ENCODE results near the gene APPL2. TPM values are rescaled to one million over a fixed set of nuclear protein-coding genes. Genes with fewer than 3 reads are reported as not detected.

The APPL2 gene
- total and polyA plus RNA-seq, 2 of the 13 experiments (the other 11 are each of a cell fraction or from before 2014, with no cell fraction given): 9.9 to 11.1 TPM

DNA sequence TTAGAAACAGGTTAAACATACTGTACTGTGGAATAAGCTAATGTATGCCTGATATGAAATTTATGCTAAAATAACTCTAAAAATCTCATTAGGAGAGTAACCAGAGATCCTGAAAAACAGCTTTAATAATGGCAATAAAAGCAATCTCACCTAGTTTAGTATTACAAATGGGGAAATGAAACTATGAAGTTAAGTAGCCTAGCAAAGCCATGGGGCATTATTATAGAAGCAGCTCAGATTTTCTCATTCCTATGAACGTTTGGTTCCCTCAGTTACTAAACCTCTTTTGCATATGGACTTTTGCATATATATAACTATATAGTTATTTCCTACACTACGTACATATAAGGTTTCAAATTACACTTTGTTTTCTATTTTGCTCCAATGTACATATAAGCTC lies 25.0 kb upstream of the APPL2 start:
- Histone ChIP-seq H3K4me2 (ENCODE audit: low read depth, low read length) (no peak overlapping the region), H3K79me2 (ENCODE audit: insufficient read depth, low read length) (no peaks in the 10 kb centered on the region), H3K36me3 (replicated peaks in 1 of 2; ENCODE audit: control insufficient read depth in 1 of 2, insufficient read depth in 2 of 2, low read length in 2 of 2) (no peaks in the 10 kb centered on the region), H3K4me1 (ENCODE audit: insufficient read depth, low read length) (no peaks in the 10 kb centered on the region), H3K9me3 (ENCODE audit: low read length) (no peaks in the 10 kb centered on the region), H3K27ac (ENCODE audit: extremely low read length, insufficient read depth, low read length) (no peak overlapping the region), H3K4me3 (replicated peaks in 1 of 3; ENCODE audit: insufficient read depth in 1 of 3, low read depth in 2 of 3, low read length in 3 of 3) (no peak overlapping the region), H2AFZ (ENCODE audit: low read length) (no peak overlapping the region), H3K27me3 (ENCODE audit: control insufficient read depth in 1 of 2, insufficient read depth in 2 of 2, low read length in 2 of 2) (no peaks in the 10 kb centered on the region; a peak in 2 of 5 replicates), H3K9ac (ENCODE audit: insufficient read depth, low read depth, low read length) (no peak overlapping the region), H4K20me1 (ENCODE audit: insufficient read depth, low read length) (no peaks in the 10 kb centered on the region)
- TF ChIP-seq, protein P1, sequence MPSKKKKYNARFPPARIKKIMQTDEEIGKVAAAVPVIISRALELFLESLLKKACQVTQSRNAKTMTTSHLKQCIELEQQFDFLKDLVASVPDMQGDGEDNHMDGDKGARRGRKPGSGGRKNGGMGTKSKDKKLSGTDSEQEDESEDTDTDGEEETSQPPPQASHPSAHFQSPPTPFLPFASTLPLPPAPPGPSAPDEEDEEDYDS (CRISPR knock-in tag; IDR thresholded peaks at IDR 0.05): no peak
- TF ChIP-seq HDAC1 (CRISPR knock-in tag; IDR thresholded peaks at IDR 0.05) (no peak), HNF4A (CRISPR knock-in tag; IDR thresholded peaks at IDR 0.05) (no peak), GPN1 (CRISPR knock-in tag; IDR thresholded peaks at IDR 0.05; ENCODE audit: borderline replicate concordance) (no peak), ZNF720 (CRISPR knock-in tag; IDR thresholded peaks at IDR 0.05) (no peak), NFATC3 (CRISPR knock-in tag; IDR thresholded peaks at IDR 0.05) (no peak)
- TF ChIP-seq, protein P2, sequence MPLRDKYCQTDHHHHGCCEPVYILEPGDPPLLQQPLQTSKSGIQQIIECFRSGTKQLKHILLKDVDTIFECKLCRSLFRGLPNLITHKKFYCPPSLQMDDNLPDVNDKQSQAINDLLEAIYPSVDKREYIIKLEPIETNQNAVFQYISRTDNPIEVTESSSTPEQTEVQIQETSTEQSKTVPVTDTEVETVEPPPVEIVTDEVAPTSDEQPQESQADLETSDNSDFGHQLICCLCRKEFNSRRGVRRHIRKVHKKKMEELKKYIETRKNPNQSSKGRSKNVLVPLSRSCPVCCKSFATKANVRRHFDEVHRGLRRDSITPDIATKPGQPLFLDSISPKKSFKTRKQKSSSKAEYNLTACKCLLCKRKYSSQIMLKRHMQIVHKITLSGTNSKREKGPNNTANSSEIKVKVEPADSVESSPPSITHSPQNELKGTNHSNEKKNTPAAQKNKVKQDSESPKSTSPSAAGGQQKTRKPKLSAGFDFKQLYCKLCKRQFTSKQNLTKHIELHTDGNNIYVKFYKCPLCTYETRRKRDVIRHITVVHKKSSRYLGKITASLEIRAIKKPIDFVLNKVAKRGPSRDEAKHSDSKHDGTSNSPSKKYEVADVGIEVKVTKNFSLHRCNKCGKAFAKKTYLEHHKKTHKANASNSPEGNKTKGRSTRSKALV (CRISPR knock-in tag; IDR thresholded peaks at IDR 0.05): no peak
- TF ChIP-seq, protein P3, sequence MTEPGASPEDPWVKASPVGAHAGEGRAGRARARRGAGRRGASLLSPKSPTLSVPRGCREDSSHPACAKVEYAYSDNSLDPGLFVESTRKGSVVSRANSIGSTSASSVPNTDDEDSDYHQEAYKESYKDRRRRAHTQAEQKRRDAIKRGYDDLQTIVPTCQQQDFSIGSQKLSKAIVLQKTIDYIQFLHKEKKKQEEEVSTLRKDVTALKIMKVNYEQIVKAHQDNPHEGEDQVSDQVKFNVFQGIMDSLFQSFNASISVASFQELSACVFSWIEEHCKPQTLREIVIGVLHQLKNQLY (CRISPR knock-in tag; IDR thresholded peaks at IDR 0.05): no peak
- no TSS peak for BruUV-seq (replicated peaks)
- DNase-seq (ENCODE audit: low spot score): no peak
- WGBS (ENCODE audit: low lambda C conversion rate): 8% methylated on average over 2 of the region's 2 CpGs
- ChIA-PET CTCF (ENCODE audit: low intra/inter-chr PET ratio, low total read pairs) (no interaction called here), POLR2A (no interaction called here)
- no peak for FAIRE-seq
- intact Hi-C loops (cut with micrococcal nuclease; ENCODE audit: unreplicated experiment): no loop called here
- ATAC-seq: no peak
- in situ Hi-C loops (cut with HindIII; ENCODE audit: extremely low pct_ligation_motif_present, low pct_unique_long_range_greater_than_20kb): no loop called here
